GM23248 (cell line): ENCODE data around the gene GNA14. TPM values are rescaled to one million over a fixed set of nuclear protein-coding genes. Genes with fewer than 3 reads are reported as not detected.

Source experiments
- DNase-seq: peaks from one replicate; pipeline ENCODE4 v3.0.0-alpha.2; 2015
- H2AFZ ChIP-seq: fragments of 200-600 bp; sonication (generic); 2 replicates; pipeline ENCODE4 v1.6.1; 2016; ENCODE audit warnings: antibody characterized with exemption
- H3F3A ChIP-seq: fragments of 200-600 bp; sonication (generic); 2 replicates; pipeline ENCODE4 v1.6.1; 2016; ENCODE audit warnings: mild to moderate bottlenecking, antibody characterized with exemption, mixed run types; ENCODE audit not compliant: insufficient read depth
- H3K27ac ChIP-seq: fragments of 200-600 bp; sonication (generic); 2 replicates; pipeline ENCODE4 v1.5.1; 2016; ENCODE audit warnings: mild to moderate bottlenecking
- H3K27me3 ChIP-seq: fragments of 200-600 bp; sonication (generic); replicated peaks from 2 replicates; pipeline ENCODE4 v1.6.1; 2016; ENCODE audit warnings: mild to moderate bottlenecking; ENCODE audit not compliant: insufficient read depth
- H3K36me3 ChIP-seq: fragments of 200-600 bp; sonication (generic); 2 replicates; pipeline ENCODE4 v1.6.1; 2016; ENCODE audit warnings: low read depth, mild to moderate bottlenecking
- H3K4me1 ChIP-seq: fragments of 200-600 bp; sonication (generic); 2 replicates; pipeline ENCODE4 v1.6.1; 2016; ENCODE audit warnings: mild to moderate bottlenecking; ENCODE audit not compliant: insufficient read depth
- H3K4me2 ChIP-seq: fragments of 200-600 bp; sonication (generic); one replicate; pipeline ENCODE4 v1.6.1; 2016; ENCODE audit warnings: mild to moderate bottlenecking; ENCODE audit not compliant: unreplicated experiment
- H3K4me3 ChIP-seq: fragments of 200-600 bp; sonication (generic); 2 replicates; pipeline ENCODE4 v1.5.1; 2016; ENCODE audit warnings: mild to moderate bottlenecking
- H3K79me2 ChIP-seq: fragments of 200-600 bp; sonication (generic); 2 replicates; pipeline ENCODE4 v1.6.1; 2016; ENCODE audit warnings: mild to moderate bottlenecking; ENCODE audit not compliant: insufficient read depth
- H3K9ac ChIP-seq: fragments of 200-600 bp; sonication (generic); 2 replicates; pipeline ENCODE4 v1.6.1; 2016; ENCODE audit warnings: mild to moderate bottlenecking
- H3K9me2 ChIP-seq: fragments of 200-600 bp; sonication (generic); 2 replicates; pipeline ENCODE4 v1.6.1; 2016; ENCODE audit warnings: mixed run types, mild to moderate bottlenecking, moderate library complexity; ENCODE audit not compliant: insufficient read depth
- H3K9me3 ChIP-seq: fragments of 200-600 bp; sonication (generic); one replicate; pipeline ENCODE4 v1.6.1; 2017; ENCODE audit warnings: low read depth
- H4K20me1 ChIP-seq: fragments of 200-600 bp; sonication (generic); 2 replicates; pipeline ENCODE4 v1.6.0; 2016; ENCODE audit not compliant: insufficient read depth
- EZH2 ChIP-seq: fragments of 200-600 bp; sonication (generic); IDR thresholded peaks from 2 replicates; pipeline ENCODE4 v1.6.1; 2018; ENCODE audit warnings: antibody characterized with exemption, mild to moderate bottlenecking; ENCODE audit not compliant: insufficient read depth, poor library complexity, severe bottlenecking
- EZH2phosphoT487 ChIP-seq: fragments of 200-600 bp; sonication (generic); IDR thresholded peaks from 2 replicates; pipeline ENCODE4 v1.6.1; 2018; ENCODE audit warnings: antibody characterized with exemption, moderate library complexity, mild to moderate bottlenecking, low read depth; ENCODE audit not compliant: insufficient read depth
- WGBS, 2 experiments: methylation state at CpG; one replicate each; pipeline ENCODE4 v1.1.6; 2015 to 2017; ENCODE audit warnings: low lambda C conversion rate in 2 of 2, low coverage in 1 of 2; ENCODE audit errors: missing lambda C conversion rate in 2 of 2; 5-methylcytosine and 5-hydroxymethylcytosine counted together
- in situ Hi-C: fragments of 300-500 bp; cut with MboI; formaldehyde crosslinking; loops from 2 replicates; pipeline ENCODE4 v1.15.0; 2020
- polyA plus RNA-seq: library from polyadenylated mRNA; unstranded; fragments of >200 nt; fragmentation: Nextera tagmentation; extraction: Ambion mirVana; gene quantifications from 2 replicates; pipeline ENCODE4 v1.2.1, GENCODE V29; 2016
- total RNA-seq: library from RNA; depleted of rRNA; stranded (reverse); fragments of >200 nt; shearing (Covaris generic); gene quantifications from 2 replicates; pipeline ENCODE4 v1.2.3, GENCODE V29; 2014

Gene GNA14
- total and polyA plus RNA-seq, 2 experiments from 2014 or later = 0.11 to 0.24 TPM

- H3K4me1 ChIP-seq = no peaks in the 10 kb centered on the region
- TF ChIP-seq EZH2phosphoT487 = no peak
- no peak for TF ChIP-seq EZH2
- no peaks in the 10 kb centered on the region for H3K9me2 ChIP-seq
- WGBS, 2 experiments = 65 to 75% methylated on average over 5 to 7 of the region's 7 CpGs
- no peaks in the 10 kb centered on the region for H3F3A ChIP-seq
- no peaks in the 10 kb centered on the region for H3K27me3 ChIP-seq
- no peak overlapping the region for H2AFZ ChIP-seq
- H4K20me1 ChIP-seq = no peaks in the 10 kb centered on the region
- H3K4me2 ChIP-seq = no peak overlapping the region
- H3K79me2 ChIP-seq = no peaks in the 10 kb centered on the region
- no peak overlapping the region for H3K9ac ChIP-seq
- H3K27ac ChIP-seq = no peak overlapping the region
- DNase-seq = no peak
- no peak overlapping the region for H3K4me3 ChIP-seq
- H3K36me3 ChIP-seq = no peaks in the 10 kb centered on the region
- no peaks in the 10 kb centered on the region for H3K9me3 ChIP-seq
- in situ Hi-C loops = no loop called here
These were observed 220.7 kb downstream of the GNA14 start for GRCh38 chr9:77427256-77427927.

- H3K9ac ChIP-seq = no peak overlapping the region
- H3K27me3 ChIP-seq = no peaks in the 10 kb centered on the region
- no peak overlapping the region for H3K4me2 ChIP-seq
- H3K27ac ChIP-seq = no peak overlapping the region
- H3F3A ChIP-seq = no peaks in the 10 kb centered on the region
- H3K36me3 ChIP-seq = no peaks in the 10 kb centered on the region
- in situ Hi-C loops = no loop called here
- H4K20me1 ChIP-seq = no peaks in the 10 kb centered on the region
- 90 to 100% methylated on average over 3 of the region's 3 CpGs for WGBS, 2 experiments
- TF ChIP-seq EZH2phosphoT487 (no peak), EZH2 (no peak)
- no peaks in the 10 kb centered on the region for H3K4me1 ChIP-seq
- no peaks in the 10 kb centered on the region for H3K79me2 ChIP-seq
- no peak overlapping the region for H2AFZ ChIP-seq
- no peak for DNase-seq
- no peak overlapping the region for H3K4me3 ChIP-seq
- H3K9me3 ChIP-seq = no peaks in the 10 kb centered on the region
- no peaks in the 10 kb centered on the region for H3K9me2 ChIP-seq
These were observed 221.4 kb downstream of the GNA14 start for GRCh38 chr9:77426712-77427111.

- Histone ChIP-seq H3K4me1 (no peaks in the 10 kb centered on the region), H3K79me2 (no peaks in the 10 kb centered on the region), H3K27me3 (no peaks in the 10 kb centered on the region), H3K9me2 (no peaks in the 10 kb centered on the region), H3K4me3 (no peak overlapping the region), H3K27ac (no peak overlapping the region), H3F3A (no peaks in the 10 kb centered on the region), H2AFZ (no peak overlapping the region), H3K36me3 (no peaks in the 10 kb centered on the region), H3K9me3 (no peaks in the 10 kb centered on the region), H3K4me2 (no peak overlapping the region), H3K9ac (no peak overlapping the region), H4K20me1 (no peaks in the 10 kb centered on the region)
- DNase-seq = peak; percentile 39
- WGBS, 2 experiments = 42 to 50% methylated on average over 2 of the region's 2 CpGs
- in situ Hi-C loops = no loop called here
- TF ChIP-seq EZH2phosphoT487 (no peak), EZH2 (no peak)
These were observed 223.1 kb downstream of the GNA14 start for GRCh38 chr9:77424993-77425392.

- TF ChIP-seq EZH2phosphoT487 = no peak
- Histone ChIP-seq H3K9ac (no peak overlapping the region), H3K4me1 (no peaks in the 10 kb centered on the region), H3K9me2 (no peaks in the 10 kb centered on the region), H3K79me2 (no peaks in the 10 kb centered on the region), H3K36me3 (no peaks in the 10 kb centered on the region), H3K4me2 (no peak overlapping the region), H3K4me3 (no peak overlapping the region), H3K9me3 (no peaks in the 10 kb centered on the region), H3K27me3 (no peaks in the 10 kb centered on the region), H4K20me1 (no peaks in the 10 kb centered on the region), H3F3A (no peaks in the 10 kb centered on the region), H2AFZ (no peak overlapping the region), H3K27ac (no peak overlapping the region)
- 97 to 99% methylated on average over 3 of the region's 3 CpGs for WGBS, 2 experiments
- DNase-seq = no peak
- in situ Hi-C loops = no loop called here
These were observed 224.3 kb downstream of the GNA14 start for GRCh38 chr9:77423841-77424240.

GRCh38 chr9:77422969-77423368 is 225.2 kb downstream of the GNA14 start:
- Histone ChIP-seq H2AFZ (no peak overlapping the region), H3K9me3 (no peaks in the 10 kb centered on the region)

More at GRCh38 chr9:77422969-77423368, 225.2 kb downstream of the GNA14 start:
- no peaks in the 10 kb centered on the region for H3K4me1 ChIP-seq
- no peaks in the 10 kb centered on the region for H3K9me2 ChIP-seq
- H4K20me1 ChIP-seq = no peaks in the 10 kb centered on the region
- no peak for DNase-seq
- 98% methylated on average over 3 of the region's 3 CpGs for WGBS, 2 experiments
- H3K36me3 ChIP-seq = no peaks in the 10 kb centered on the region
- no peak overlapping the region for H3K27ac ChIP-seq
- H3F3A ChIP-seq = 0 out of 2 replicates have a peak, but pooled peaks cover 5% of the 10 kb centered on the region
- no peaks in the 10 kb centered on the region for H3K27me3 ChIP-seq
- in situ Hi-C loops = no loop called here
- no peaks in the 10 kb centered on the region for H3K79me2 ChIP-seq
- TF ChIP-seq EZH2 (no peak), EZH2phosphoT487 (no peak)
- H3K4me3 ChIP-seq = no peak overlapping the region
- H3K4me2 ChIP-seq = no peak overlapping the region
- no peak overlapping the region for H3K9ac ChIP-seq
